HG03139 (cell line): ENCODE data around the gene ACOT12.

Experiments used
- ATAC-seq: cut with Tn5 transposase; IDR thresholded peaks from one replicate; pipeline ENCODE4 v1.9.1; 2021; ENCODE audit not compliant: unreplicated experiment

The ACOT12 gene

DNA sequence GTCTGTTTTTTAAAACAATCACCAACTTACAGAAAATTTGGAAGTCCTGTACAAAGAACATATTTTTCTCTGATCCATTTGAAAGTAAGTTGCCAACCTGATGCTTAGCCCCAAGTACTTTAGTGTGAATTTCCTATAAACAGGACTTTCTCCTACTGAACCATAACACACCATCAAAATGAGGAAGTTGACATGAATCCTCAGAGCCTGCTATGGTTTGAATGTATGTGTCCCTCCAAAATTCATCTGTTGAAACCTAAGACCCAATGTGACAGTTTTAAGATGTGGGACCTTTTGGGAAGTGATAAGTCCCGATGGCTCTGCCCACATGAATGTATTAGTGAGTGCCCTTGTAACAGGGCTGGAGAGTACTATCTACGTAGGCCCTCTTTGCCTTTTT, 6.4 kb upstream of the ACOT12 start:
- no peak for ATAC-seq

DNA sequence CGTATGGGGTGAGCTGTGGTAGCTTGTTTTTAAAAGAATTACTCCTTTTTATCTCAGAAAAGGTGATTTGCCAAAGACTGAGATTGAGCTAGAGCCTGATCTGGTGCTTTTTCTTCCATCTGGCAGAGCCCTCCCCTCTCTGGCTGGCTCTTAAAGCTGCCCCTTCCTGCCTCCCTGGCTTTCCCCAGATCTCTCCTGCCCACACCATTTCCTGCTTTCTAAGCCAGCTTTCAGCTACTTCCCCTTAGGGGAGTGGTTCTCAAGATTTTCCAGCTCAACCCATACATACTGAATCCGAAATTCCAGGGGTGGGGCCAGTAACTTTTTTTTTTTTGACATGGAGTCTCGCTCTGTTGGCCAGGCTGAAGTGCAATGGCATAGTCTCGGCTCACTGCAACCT, 4.8 kb upstream of the ACOT12 start:
- ATAC-seq, result no peak

- ATAC-seq, result no peak
Observed at GRCh38 chr5:81397176-81397575, 3.2 kb upstream of the ACOT12 start.

DNA sequence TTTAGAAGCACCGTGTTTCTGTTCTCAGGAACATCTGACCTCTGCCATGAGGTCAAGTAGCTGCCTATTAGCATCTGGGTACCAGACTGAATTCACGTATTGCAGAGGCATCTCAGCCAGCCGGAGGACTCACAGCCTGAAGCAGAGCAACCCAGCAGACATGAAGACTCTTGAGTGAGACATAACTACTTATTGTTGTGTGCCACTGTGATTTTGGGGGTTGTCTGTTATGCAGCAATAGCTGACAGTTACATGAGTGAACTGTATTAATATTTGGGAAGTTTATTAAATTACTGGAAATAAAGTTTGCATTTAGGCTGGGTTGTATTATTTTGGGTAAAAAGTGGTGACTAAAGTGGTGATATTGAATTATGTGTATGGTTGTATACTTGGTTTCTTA, 1.3 kb upstream of the ACOT12 start:
- ATAC-seq, result no peak

- no peak for ATAC-seq
Observed at GRCh38 chr5:81393430-81393782, 528 bp downstream of the ACOT12 start.

- no peak for ATAC-seq
Observed at GRCh38 chr5:81389025-81389424, 4.9 kb downstream of the ACOT12 start.

DNA sequence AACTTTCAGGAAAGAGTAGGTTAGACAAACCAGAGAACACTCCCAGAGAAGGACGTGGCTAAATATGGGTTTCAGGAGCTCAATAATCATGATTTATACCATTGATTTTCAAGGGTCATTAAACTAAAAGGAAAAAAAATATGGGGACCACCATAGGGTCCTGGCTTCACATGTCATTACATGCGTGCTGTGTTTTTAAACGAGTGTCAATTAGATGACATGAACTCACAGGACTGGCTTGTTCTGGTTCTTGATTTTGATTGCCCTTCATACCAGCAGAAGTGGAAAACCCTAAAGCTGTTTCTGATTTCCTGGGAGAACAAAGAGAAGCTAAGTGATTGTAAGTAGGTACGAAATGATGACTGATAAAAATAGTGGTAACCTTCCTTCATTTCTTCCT, 5.8 kb downstream of the ACOT12 start:
- ATAC-seq, result no peak

DNA sequence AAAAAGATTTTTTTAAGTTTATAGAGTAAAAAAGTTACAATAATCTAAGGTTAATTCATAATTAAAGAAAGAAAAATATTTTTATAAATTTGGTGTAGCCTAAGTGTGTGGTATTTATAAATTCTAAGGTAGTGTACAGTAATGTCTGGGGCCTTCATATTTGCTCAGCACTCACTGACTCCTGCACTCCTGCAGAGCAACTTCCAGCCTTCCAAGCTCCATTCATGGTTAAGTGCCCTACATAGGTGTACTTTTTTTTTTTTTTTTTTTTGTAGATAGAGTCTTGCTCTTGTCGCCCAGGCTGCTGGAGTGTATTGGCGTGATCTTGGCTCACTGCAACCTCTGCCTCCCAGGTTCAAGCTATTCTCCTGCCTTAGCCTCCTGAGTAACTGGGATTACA, 10.1 kb downstream of the ACOT12 start:
- no peak for ATAC-seq

DNA sequence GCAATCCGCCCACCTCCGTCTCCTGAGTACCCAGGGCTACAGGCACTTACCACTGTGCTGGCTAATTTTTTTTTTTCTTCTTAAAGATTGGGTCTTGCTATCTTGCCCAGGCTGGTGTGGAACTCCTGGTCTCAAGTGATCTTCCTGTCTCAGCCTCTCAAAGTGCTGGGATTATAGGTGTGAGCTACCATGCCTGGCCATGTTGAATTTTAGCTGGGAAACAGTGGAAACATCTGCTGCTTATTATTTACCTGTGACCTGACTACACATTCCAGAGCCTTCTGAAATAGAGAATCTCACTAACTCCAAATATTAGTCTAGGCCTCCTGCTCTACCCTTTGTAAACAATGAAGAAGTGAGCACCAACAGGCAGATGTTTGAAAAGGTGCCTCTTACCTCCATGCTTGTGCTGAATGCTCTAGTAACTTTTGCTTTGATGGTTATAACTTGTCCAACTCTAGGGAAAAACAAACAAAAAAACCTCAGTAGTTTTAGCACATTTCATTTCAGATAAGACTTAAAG, 22.5 kb downstream of the ACOT12 start:
- no peak for ATAC-seq

- ATAC-seq, result no peak
Observed at GRCh38 chr5:81370912-81371311, 23.0 kb downstream of the ACOT12 start.

DNA sequence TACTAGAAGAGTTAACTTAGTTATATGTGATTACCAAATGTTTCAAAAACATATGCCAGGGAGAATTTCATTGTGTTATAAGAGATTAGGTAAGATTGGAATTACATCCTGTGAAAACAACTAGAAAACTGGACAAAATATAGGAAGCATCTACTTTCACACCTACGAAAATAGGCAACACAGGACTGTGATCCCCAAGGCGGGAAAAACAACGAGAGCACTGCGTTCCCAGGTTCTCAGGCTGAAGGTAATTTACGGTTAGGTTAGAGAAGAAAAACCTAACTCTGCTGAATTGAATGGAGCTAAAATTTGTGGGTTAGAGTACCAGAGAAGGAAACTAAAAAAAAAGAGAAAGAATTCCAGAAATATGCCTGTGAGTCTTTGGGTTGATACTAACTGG, 28.4 kb downstream of the ACOT12 start:
- ATAC-seq, result no peak

GRCh38 chr5:81363093-81363871, 30.7 kb downstream of the ACOT12 start:
- ATAC-seq, result no peak

GRCh38 chr5:81361600-81361999, 32.3 kb downstream of the ACOT12 start:
- no peak for ATAC-seq

GRCh38 chr5:81360640-81361039, 33.3 kb downstream of the ACOT12 start:
- ATAC-seq, result no peak

DNA sequence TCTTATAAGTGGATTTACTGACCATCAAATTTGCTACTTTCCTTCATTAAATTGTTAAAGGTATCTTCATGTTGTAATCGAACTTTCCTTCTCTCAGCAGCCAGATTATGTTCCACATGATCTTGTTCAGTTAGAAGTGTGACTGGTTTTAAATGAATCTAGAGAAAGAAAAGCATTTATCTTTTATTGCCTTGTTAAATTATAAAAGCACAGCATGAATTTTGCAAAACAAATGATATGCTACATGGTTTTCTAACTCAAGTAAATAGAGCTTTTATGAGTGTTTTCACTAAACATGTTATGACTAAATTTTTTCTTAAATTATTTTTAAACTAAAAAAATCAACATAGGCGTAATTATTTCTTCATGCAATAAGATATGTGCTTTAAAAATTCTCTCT, 34.1 kb downstream of the ACOT12 start:
- no peak for ATAC-seq

DNA sequence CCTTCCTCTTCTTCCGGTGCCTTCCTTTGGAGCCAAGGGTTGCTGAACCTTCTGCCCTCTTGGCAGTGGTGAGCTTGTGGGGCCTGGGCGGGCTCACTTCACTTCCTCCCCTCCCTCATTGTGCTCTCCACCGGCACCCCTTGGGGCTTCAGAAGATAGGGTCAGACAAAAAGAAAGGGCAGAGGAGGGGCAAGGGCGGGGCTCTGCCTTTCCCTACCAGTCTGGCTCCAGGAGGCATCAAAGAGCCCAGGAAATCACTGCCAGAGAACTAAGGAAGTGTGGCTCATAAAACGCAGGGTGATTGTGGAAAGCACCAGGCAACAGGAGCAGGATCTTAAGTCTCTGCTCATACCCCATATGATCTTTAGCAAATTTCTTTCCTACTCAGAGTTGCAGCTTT, 34.8 kb downstream of the ACOT12 start:
- no peak for ATAC-seq

DNA sequence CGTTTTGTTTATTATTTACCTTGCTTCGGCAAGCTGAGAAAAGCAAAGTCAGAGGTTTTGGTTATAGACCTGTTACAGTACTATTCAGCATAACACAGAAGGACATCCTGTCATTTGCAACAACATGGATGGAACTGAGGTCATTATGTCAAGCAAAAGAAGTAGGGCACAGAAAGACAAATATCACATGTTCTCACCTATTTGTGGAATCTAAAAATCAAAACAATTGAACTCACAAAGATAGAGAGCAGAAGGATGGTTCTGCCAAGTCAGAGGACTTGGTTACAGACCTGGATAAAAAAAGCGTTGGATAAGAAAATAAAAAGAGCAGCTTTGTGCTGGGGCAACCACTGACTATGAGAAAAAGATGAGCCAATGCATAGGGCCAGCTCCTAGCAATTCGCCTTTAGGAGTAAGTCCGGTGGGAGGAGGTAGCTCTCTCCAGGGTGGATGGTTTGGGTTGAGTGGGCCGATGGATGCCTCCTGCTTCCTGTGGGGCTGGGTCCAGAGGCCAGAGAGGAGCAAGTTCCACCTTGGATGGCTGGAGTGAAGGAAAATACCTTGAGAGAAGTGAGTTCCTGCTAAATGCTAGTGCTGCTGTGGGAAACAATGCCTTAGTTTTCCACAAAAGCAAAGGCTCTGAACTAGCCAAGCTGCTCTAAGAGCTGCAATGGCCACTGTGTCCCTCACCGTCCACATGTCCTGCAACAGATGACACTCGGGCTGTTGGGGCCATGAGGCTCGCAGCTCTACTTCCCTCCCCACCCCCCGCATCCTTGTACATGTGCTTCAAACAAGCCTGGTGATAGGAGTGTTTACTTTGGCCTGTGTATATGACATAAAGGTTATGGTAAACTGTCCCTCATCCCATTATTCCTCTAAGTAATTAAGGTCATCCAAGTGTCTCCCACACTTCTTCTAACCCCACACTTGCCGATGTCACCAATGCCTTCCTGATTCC, 38.4 kb downstream of the ACOT12 start:
- no peak for ATAC-seq

DNA sequence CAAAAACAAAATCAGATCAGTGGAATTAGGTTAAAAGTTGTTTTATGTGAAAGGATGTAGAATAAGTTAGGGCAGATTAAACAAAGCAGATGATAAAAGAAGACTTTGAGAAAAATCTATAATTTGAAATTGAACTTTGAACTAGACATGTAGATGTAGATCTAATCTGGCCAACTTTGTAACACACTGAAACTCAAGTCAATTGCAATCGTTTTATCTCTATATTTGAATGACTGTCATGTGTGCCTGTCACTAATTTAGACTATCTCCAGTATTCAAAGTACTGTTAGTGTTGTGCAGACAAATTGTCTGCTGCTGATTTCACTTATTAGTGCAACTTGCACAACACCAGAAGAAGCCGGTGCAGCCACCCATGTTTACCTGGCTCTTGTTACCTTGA, 39.8 kb downstream of the ACOT12 start:
- ATAC-seq, result no peak

DNA sequence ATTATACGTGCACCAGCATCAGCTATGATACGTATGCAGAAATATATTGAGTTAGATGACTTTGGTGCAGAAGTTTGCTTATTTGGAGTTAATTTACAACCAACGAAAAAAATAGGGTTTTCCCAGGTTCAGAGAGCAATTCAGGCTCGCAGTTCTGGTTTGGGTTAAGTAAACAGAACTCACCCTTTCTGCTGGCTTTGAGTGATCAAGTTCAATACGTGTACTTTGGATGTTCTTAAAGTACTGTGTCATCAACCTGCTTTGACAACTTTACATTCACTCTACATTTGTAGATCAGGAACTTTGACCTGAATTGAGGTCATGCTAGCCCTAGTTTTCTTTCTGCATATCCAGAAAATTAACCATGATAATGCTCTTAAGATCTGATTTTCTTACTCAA, 40.7 kb downstream of the ACOT12 start:
- no peak for ATAC-seq

DNA sequence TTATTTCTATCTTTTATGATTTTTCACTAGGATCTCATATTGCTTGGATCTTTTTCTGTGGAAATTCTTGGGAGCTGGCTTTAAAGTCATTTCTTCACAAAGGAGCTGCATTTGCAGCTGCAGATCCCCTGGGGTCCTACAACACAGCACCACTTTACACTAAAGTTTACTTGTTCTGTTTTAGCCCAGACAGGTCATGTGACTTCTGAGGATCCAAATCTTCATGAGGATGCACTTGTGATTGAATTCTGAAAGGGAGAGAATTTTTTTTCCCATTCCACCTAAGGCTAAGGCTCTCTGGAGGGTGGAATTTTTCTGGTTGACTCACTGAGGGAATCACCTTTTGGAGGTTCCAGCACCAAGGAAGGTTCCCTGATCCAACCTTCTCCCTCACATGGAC, 43.4 kb downstream of the ACOT12 start:
- ATAC-seq, result no peak

- no peak for ATAC-seq
Observed at GRCh38 chr5:81349161-81349560, 44.8 kb downstream of the ACOT12 start.

DNA sequence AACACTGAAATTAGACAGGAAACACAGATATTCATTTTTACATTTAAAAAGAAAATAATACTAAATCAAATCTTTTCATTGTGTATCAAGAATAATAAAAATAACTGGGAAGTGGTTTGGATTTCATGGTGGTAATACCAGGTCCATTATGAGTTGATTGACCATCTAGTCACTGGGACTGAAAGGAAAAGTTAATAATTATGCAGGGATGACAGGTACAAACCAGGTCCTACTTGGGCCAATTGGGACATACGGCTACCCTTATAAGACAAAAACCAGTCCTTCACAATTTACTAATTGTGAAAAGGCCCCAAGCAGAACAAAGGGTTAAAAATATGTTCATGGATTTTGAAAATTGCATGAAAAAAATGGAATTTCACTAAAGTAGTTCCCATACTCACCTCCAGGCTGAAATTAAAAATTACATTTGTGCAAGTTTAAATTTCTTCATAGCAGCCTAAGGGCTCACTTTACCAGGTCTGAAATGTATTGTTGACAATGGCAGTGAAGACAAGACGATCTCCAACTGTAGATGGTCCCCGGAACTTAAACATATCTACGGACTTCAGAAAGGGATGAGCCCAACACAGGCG, 48.4 kb downstream of the ACOT12 start:
- ATAC-seq, result no peak
